DMS153 (cell line): ENCODE results near the gene SYNRG.

ENCODE experiments used
- DNase-seq: peaks from one replicate; lab custom pipeline; 2025; lab: John Stamatoyannopoulos, UW

SYNRG gene

DNA sequence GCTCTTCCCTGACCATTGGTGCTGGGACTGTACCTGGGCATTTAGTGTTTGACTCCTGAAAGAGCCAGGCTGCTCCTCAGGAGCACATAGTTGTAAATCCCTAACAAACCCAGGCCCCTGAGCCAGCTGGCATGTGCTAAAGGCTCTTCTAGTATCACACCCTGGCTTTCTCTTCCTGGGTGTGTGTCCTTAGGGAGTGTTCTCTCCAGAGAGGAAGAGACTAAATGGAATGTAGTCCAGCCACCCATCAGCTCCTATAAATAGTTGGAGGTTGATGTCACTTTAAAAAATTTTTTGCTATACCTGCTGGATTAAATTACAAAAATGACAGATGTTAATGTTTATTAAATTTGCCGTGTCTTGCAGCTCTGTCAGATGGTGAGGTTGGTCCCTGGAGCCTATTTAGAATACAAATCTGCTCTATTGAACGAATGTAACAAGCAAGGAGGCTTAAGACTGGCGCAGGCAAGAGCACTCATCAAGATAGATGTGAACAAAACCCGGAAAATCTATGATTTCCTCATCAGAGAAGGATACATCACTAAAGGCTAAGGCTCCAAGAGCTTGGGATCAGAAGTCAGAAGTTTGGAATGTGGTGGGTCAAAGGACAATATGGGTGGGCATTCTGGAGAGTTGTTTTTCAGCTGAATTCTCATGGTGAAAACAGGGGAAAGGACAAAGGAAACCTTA lies 132.6 kb downstream of the SYNRG start:
- DNase-seq = no peak

DNA sequence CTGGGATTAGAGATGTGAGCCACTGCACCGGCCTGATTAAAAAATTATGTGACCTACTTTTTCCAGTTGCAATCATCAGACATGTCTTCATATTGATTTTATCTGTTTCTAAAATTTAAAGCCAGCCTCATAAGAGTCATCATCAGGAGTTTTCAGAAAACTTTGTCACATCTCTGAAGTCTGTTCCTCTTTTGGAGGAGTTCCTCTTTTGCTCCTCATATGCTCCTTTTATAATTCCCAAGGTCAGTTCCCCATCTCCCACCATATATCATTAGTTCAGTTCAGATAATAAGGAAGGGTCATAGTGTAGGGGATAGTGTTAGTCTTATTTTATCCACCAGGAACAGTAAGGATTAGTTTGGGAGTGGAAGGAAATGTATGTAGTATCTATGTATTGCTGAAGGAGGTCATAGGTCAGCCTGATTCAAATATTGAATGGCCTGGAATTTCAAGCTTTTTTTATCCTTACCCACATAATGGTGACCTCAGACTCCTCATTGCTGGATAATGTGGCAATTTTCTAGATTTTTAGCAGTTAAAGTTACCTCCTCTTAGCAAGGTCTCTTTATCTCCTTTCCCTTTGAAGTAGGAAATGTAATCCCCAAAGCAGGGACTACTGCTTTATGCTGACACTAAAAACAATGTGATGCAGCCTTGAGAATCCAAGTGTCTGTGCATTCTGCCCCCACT lies 133.3 kb downstream of the SYNRG start:
- DNase-seq = no peak

- no peak for DNase-seq
Measured at GRCh38 chr17:37470181-37470580, 139.0 kb downstream of the SYNRG start.

DNA sequence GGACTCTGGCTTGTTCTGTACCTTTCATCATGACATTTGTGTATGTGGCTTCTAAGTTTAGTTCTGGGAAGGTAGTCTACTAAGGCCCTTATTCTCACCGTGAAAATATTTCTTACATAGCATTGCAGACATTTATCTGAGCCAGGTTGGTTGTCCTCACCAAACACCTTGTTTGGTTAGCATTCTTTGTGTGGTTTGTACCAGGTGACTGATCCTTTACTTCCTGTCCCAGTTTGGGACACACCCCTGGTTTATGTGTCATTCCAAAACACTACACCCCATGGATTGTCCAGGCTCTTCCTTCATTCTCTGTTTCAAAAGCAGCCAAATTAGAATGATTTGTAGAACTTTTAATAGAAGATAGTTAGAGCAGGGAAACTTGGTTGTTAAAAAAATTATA lies 142.7 kb downstream of the SYNRG start:
- no peak for DNase-seq

- DNase-seq = no peak
Measured at GRCh38 chr17:37465069-37465616, 144.1 kb downstream of the SYNRG start.
